ENCODE data around the gene LRRC36. TPM values are rescaled to one million over a fixed set of nuclear protein-coding genes. Genes with fewer than 3 reads are reported as not detected.

The LRRC36 gene
- total and polyA plus RNA-seq, 2 of the 13 experiments (the other 11 are each of a cell fraction or from before 2014, with no cell fraction given), result 0.12 to 0.15 TPM

DNA sequence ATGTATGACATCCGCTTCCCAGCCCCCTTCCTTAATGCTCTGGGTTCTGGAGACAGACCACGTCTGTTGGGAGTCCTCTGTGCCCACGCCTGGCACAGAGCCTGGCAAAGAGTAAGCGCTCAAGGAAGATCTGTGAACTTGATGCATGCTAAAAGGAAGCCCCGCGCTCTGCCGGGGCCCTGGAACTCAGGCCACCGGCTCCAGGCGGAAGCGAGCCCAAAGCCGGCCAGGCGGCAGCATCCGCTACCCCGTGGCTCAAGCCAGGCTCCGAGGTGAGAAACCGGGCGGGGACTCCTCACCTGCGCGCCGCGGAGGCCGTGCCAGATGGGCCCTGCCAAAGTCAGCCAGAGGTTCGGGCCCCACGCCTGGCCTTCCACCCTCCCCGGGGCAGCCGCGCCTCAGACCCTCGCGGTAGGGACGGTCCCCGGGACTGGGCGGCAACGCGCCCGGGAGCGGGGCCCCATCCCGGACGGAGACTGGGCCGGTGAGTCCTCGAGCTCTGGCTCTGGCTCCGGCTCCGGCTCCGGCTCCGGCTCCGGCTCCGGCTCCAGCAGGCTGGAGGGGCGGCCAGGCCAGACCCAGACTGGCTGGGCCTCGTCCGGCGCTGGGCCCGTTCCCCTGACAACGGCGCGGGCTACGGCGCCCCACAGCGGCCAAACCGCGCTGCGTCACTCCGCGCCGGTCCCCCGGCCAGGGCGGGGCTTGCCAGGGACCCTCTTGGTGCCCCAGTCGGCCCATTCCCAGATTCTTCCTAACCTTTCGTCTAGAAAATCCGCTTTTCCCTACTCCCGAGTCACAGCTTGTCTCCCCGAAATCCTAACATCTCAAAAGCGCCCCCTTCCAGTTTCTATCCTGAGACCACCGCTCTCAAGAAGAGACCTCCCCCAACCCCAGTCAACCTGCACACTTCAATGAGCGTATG is 89.5 kb downstream of the LRRC36 start, which contains the start of gene ZDHHC1 (continued):
- TF ChIP-seq, protein P1, sequence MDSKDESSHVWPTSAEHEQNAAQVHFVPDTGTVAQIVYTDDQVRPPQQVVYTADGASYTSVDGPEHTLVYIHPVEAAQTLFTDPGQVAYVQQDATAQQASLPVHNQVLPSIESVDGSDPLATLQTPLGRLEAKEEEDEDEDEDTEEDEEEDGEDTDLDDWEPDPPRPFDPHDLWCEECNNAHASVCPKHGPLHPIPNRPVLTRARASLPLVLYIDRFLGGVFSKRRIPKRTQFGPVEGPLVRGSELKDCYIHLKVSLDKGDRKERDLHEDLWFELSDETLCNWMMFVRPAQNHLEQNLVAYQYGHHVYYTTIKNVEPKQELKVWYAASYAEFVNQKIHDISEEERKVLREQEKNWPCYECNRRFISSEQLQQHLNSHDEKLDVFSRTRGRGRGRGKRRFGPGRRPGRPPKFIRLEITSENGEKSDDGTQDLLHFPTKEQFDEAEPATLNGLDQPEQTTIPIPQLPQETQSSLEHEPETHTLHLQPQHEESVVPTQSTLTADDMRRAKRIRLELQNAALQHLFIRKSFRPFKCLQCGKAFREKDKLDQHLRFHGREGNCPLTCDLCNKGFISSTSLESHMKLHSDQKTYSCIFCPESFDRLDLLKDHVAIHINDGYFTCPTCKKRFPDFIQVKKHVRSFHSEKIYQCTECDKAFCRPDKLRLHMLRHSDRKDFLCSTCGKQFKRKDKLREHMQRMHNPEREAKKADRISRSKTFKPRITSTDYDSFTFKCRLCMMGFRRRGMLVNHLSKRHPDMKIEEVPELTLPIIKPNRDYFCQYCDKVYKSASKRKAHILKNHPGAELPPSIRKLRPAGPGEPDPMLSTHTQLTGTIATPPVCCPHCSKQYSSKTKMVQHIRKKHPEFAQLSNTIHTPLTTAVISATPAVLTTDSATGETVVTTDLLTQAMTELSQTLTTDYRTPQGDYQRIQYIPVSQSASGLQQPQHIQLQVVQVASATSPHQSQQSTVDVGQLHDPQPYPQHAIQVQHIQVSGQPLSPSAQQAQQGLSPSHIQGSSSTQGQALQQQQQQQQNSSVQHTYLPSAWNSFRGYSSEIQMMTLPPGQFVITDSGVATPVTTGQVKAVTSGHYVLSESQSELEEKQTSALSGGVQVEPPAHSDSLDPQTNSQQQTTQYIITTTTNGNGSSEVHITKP (CRISPR knock-in tag; IDR thresholded peaks at IDR 0.05; ENCODE audit: low read depth), result no peak
- TF ChIP-seq, protein P2, sequence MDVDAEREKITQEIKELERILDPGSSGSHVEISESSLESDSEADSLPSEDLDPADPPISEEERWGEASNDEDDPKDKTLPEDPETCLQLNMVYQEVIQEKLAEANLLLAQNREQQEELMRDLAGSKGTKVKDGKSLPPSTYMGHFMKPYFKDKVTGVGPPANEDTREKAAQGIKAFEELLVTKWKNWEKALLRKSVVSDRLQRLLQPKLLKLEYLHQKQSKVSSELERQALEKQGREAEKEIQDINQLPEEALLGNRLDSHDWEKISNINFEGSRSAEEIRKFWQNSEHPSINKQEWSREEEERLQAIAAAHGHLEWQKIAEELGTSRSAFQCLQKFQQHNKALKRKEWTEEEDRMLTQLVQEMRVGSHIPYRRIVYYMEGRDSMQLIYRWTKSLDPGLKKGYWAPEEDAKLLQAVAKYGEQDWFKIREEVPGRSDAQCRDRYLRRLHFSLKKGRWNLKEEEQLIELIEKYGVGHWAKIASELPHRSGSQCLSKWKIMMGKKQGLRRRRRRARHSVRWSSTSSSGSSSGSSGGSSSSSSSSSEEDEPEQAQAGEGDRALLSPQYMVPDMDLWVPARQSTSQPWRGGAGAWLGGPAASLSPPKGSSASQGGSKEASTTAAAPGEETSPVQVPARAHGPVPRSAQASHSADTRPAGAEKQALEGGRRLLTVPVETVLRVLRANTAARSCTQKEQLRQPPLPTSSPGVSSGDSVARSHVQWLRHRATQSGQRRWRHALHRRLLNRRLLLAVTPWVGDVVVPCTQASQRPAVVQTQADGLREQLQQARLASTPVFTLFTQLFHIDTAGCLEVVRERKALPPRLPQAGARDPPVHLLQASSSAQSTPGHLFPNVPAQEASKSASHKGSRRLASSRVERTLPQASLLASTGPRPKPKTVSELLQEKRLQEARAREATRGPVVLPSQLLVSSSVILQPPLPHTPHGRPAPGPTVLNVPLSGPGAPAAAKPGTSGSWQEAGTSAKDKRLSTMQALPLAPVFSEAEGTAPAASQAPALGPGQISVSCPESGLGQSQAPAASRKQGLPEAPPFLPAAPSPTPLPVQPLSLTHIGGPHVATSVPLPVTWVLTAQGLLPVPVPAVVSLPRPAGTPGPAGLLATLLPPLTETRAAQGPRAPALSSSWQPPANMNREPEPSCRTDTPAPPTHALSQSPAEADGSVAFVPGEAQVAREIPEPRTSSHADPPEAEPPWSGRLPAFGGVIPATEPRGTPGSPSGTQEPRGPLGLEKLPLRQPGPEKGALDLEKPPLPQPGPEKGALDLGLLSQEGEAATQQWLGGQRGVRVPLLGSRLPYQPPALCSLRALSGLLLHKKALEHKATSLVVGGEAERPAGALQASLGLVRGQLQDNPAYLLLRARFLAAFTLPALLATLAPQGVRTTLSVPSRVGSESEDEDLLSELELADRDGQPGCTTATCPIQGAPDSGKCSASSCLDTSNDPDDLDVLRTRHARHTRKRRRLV (CRISPR knock-in tag; IDR thresholded peaks at IDR 0.05), result no peak
- no peak for TF ChIP-seq ZNF296 (CRISPR knock-in tag; conservative IDR thresholded peaks at IDR 0.05)
- peak; percentile 90 for TF ChIP-seq ZBTB7B (CRISPR knock-in tag; IDR thresholded peaks at IDR 0.05)
- TF ChIP-seq JUNB (CRISPR knock-in tag; IDR thresholded peaks at IDR 0.05; ENCODE audit: borderline replicate concordance), result no peak
- TF ChIP-seq, protein P3, sequence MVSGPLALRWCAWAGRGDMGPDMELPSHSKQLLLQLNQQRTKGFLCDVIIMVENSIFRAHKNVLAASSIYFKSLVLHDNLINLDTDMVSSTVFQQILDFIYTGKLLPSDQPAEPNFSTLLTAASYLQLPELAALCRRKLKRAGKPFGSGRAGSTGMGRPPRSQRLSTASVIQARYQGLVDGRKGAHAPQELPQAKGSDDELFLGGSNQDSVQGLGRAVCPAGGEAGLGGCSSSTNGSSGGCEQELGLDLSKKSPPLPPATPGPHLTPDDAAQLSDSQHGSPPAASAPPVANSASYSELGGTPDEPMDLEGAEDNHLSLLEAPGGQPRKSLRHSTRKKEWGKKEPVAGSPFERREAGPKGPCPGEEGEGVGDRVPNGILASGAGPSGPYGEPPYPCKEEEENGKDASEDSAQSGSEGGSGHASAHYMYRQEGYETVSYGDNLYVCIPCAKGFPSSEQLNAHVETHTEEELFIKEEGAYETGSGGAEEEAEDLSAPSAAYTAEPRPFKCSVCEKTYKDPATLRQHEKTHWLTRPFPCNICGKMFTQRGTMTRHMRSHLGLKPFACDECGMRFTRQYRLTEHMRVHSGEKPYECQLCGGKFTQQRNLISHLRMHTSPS (CRISPR knock-in tag; IDR thresholded peaks at IDR 0.05; ENCODE audit: low read depth), result peak; percentile 1; the same call in 1 of the 2 replicates
- TF ChIP-seq ZNF430 (CRISPR knock-in tag; IDR thresholded peaks at IDR 0.05), result peak; percentile 57; the same call in 1 of the 2 replicates
- TF ChIP-seq, protein P4, sequence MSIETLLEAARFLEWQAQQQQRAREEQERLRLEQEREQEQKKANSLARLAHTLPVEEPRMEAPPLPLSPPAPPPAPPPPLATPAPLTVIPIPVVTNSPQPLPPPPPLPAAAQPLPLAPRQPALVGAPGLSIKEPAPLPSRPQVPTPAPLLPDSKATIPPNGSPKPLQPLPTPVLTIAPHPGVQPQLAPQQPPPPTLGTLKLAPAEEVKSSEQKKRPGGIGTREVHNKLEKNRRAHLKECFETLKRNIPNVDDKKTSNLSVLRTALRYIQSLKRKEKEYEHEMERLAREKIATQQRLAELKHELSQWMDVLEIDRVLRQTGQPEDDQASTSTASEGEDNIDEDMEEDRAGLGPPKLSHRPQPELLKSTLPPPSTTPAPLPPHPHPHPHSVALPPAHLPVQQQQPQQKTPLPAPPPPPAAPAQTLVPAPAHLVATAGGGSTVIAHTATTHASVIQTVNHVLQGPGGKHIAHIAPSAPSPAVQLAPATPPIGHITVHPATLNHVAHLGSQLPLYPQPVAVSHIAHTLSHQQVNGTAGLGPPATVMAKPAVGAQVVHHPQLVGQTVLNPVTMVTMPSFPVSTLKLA (IDR thresholded peaks at IDR 0.05), result no peak
- peak; percentile 15; the same call in 1 of the 2 replicates for TF ChIP-seq ZNF556 (CRISPR knock-in tag; IDR thresholded peaks at IDR 0.05; ENCODE audit: borderline replicate concordance)
- TF ChIP-seq ZNF282 (IDR thresholded peaks at IDR 0.05; ENCODE audit: partially characterized antibody), result no peak
- TF ChIP-seq ZSCAN20 (CRISPR knock-in tag; IDR thresholded peaks at IDR 0.05; ENCODE audit: borderline replicate concordance), result peak; percentile 86; the same call in 1 of the 2 replicates
- peak; percentile 56; the same call in 1 of the 2 replicates for TF ChIP-seq RBFOX2 (IDR thresholded peaks at IDR 0.05; ENCODE audit: low read depth, low read length)
- TF ChIP-seq, protein P5, sequence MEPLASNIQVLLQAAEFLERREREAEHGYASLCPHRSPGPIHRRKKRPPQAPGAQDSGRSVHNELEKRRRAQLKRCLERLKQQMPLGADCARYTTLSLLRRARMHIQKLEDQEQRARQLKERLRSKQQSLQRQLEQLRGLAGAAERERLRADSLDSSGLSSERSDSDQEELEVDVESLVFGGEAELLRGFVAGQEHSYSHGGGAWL (CRISPR knock-in tag; IDR thresholded peaks at IDR 0.05), result peak; percentile 71; the same call in 1 of the 2 replicates
